ENCODE measurements around the gene PCDHGB5.

- TF ChIP-seq CTCF (IDR thresholded peaks at IDR 0.05) = no peak
- TF ChIP-seq POLR2A (IDR thresholded peaks at IDR 0.05) = no peak
Measured at GRCh38 chr5:141411575-141411974, 13.8 kb downstream of the PCDHGB5 start.
